ENCODE results near the gene RPL5. TPM values are rescaled to one million over a fixed set of nuclear protein-coding genes. Genes with fewer than 3 reads are reported as not detected.

The RPL5 gene
- total and polyA plus RNA-seq, 2 of the 8 experiments (the other 6 are each of a cell fraction or from before 2014, with no cell fraction given) = 1,506 to 2,034 TPM

DNA sequence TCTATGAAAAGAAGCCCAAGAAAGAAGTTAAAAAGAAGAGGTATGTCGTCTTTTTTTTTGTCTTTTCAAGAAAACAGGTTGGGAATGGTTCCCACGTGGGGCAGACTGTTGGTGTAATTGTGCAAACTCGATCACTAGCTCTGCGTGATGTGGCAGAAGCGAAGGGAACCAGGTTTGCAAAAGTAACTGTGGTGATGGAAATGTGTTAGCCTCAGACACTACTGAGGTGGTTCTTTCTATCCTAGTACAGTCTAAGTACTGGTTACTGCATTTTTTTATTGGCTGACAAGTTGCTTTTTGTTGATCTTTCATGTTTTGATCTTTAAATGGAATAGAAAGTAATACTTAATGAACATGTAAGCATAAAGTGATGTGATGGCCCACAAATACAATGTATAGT lies 8.8 kb downstream of the RPL5 start:
- H3K23me2 ChIP-seq (ENCODE audit: low read depth, low read length) = no peaks in the 10 kb centered on the region
- no peaks in the 10 kb centered on the region for H3K4me1 ChIP-seq (replicated peaks in 1 of 4; ENCODE audit: control insufficient read depth in 3 of 4, insufficient read depth in 4 of 4, low read length in 3 of 4)
- no peak overlapping the region for H3K56ac ChIP-seq (replicated peaks; ENCODE audit: insufficient read length, low read depth, low read length)
- FAIRE-seq (no peak), DNase-seq (ENCODE audit: low read depth in 1 of 2, low spot score in 2 of 2) (no peak)
- H2BK5ac ChIP-seq (ENCODE audit: low read depth, low read length) = no peak overlapping the region
- H3K36me3 ChIP-seq (ENCODE audit: control insufficient read depth in 2 of 4, insufficient read depth in 4 of 4, low read length in 3 of 4) = peaks cover 36 to 87% (median 73%) of the 10 kb centered on the region in 4 experiments
- H3K23ac ChIP-seq (ENCODE audit: insufficient read length) = no peak overlapping the region
- H3K27ac ChIP-seq (ENCODE audit: low read depth, low read length) = no peak overlapping the region
- H3K9me3 ChIP-seq (ENCODE audit: insufficient read depth in 2 of 2, low read depth in 1 of 2, low read length in 1 of 2) = no peaks in the 10 kb centered on the region
- 85% methylated on average over 5 of the region's 5 CpGs; no CpG with 5 or more reads in 1 of the 2 experiments for WGBS, 2 experiments (ENCODE audit: extremely low coverage in 1 of 2, insufficient coverage in 1 of 2, insufficient read length in 1 of 2, insufficient replicate concordance in 2 of 2, low coverage in 1 of 2, low lambda C conversion rate in 2 of 2, missing lambda C conversion rate in 1 of 2)
- H2AFZ ChIP-seq (ENCODE audit: low read length) = no peak overlapping the region
- H3K27me3 ChIP-seq (replicated peaks in 1 of 4; ENCODE audit: control insufficient read depth in 3 of 4, extremely low read depth in 1 of 4, insufficient read depth in 3 of 4, low read length in 3 of 4) = no peaks in the 10 kb centered on the region
- H4K20me1 ChIP-seq (replicated peaks in 1 of 2; ENCODE audit: control insufficient read depth in 1 of 2, insufficient read depth in 2 of 2, low read length in 2 of 2) = peaks cover 22 to 25% of the 10 kb centered on the region in 2 experiments
- no peak for TF ChIP-seq RFX5 (IDR thresholded peaks at IDR 0.05; ENCODE audit: borderline replicate concordance, low read depth, low read length)
- TF ChIP-seq ZNF274 (IDR thresholded peaks at IDR 0.05; ENCODE audit: borderline replicate concordance, extremely low read depth, low read length) = no peak
- peak; percentile 29; the same call in 1 of the 2 replicates for TF ChIP-seq POLR2AphosphoS5 (IDR thresholded peaks at IDR 0.05; ENCODE audit: low read depth, low read length)
- TF ChIP-seq, protein P1, sequence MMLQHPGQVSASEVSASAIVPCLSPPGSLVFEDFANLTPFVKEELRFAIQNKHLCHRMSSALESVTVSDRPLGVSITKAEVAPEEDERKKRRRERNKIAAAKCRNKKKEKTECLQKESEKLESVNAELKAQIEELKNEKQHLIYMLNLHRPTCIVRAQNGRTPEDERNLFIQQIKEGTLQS (IDR thresholded peaks at IDR 0.05; ENCODE audit: insufficient read depth, low read depth, low read length) = no peak
- no peak for TF ChIP-seq NRF1 (IDR thresholded peaks at IDR 0.05; ENCODE audit: low read depth, low read length)
- TF ChIP-seq CHD1 (IDR thresholded peaks at IDR 0.05; ENCODE audit: low read depth, low read length) = no peak
- no peak for TF ChIP-seq KDM4A (IDR thresholded peaks at IDR 0.05; ENCODE audit: low read depth, low read length, severe bottlenecking)
- no peak for TF ChIP-seq GABPA (IDR thresholded peaks at IDR 0.05; ENCODE audit: borderline replicate concordance, insufficient read depth, low read length)
- peak in 1 of 2 experiments; percentile 1; a peak in 1 of 3 replicates for TF ChIP-seq POLR2A (IDR thresholded peaks at IDR 0.05; ENCODE audit: control extremely low read depth in 1 of 2, low read depth in 2 of 2, low read length in 2 of 2)
- H4K91ac ChIP-seq (replicated peaks; ENCODE audit: insufficient read length, low read length) = no peak overlapping the region
- no peak overlapping the region for H4K5ac ChIP-seq (ENCODE audit: insufficient read length, low read depth, low read length)
- H4K8ac ChIP-seq (ENCODE audit: extremely low read depth, insufficient read depth, low read length) = no peak overlapping the region
- no peak overlapping the region for H3K14ac ChIP-seq (ENCODE audit: insufficient read length)
- no peak overlapping the region for H2BK12ac ChIP-seq (ENCODE audit: low read depth, low read length)
- no peak overlapping the region for H2BK15ac ChIP-seq (ENCODE audit: low read length)
- no peak overlapping the region for H3K4ac ChIP-seq (replicated peaks; ENCODE audit: insufficient read length, low read depth, low read length)
- no peak overlapping the region for H2BK120ac ChIP-seq (replicated peaks; ENCODE audit: low read depth, low read length)
- POLR2A ChIA-PET (ENCODE audit: partially characterized antibody) = interaction anchor here (0.6 to 4.9 kb wide), 5 partner anchors 9 to 235 kb away, joined by 3 to 72 read pairs (median 4); partner anchors contain the start of gene RPL5
- H3K79me1 ChIP-seq (ENCODE audit: low read depth, low read length) = no peaks in the 10 kb centered on the region; the same call in 1 of the 2 replicates
- H2BK20ac ChIP-seq (ENCODE audit: low read length) = no peak overlapping the region
- H3K79me2 ChIP-seq (ENCODE audit: control insufficient read depth in 1 of 2, insufficient read depth in 2 of 2, low read length in 2 of 2) = peaks cover 5 to 47% of the 10 kb centered on the region in 2 experiments
- no peak overlapping the region for H3K4me2 ChIP-seq (ENCODE audit: insufficient read depth in 1 of 2, low read depth in 2 of 2, low read length in 2 of 2)
- no peak overlapping the region for H3K9ac ChIP-seq (replicated peaks in 1 of 4; ENCODE audit: extremely low read depth in 1 of 4, low read depth in 3 of 4, low read length in 3 of 4)
- CTCF ChIA-PET (ENCODE audit: partially characterized antibody) = interaction anchor here (0.6 to 1.9 kb wide), 3 partner anchors 10 to 227 kb away, joined by 3 to 8 read pairs (median 4); partner anchors contain the start of gene RPL5
- H3K18ac ChIP-seq (ENCODE audit: extremely low read depth, low read length) = no peak overlapping the region
- no peak overlapping the region for H2AK5ac ChIP-seq (ENCODE audit: low read depth, low read length)
- H3K4me3 ChIP-seq (ENCODE audit: extremely low read depth in 1 of 4, insufficient read depth in 2 of 4, low read depth in 3 of 4, low read length in 4 of 4) = no peak overlapping the region
